Measurements from ENCODE around the gene ZNF639.
"Not testable (repeated sequence)": the region's sequence is repeated elsewhere in the genome, so short reads cannot be mapped to it uniquely, and the experiment has no call there.

The ZNF639 gene

GRCh38 chr3:179299316-179299715 lies 23.5 kb upstream of the ZNF639 start:
- H3K4me3 Mint-ChIP-seq: no peak overlapping the region
- H3K9me3 Mint-ChIP-seq: no peaks in the 10 kb centered on the region
- no peaks in the 10 kb centered on the region for H3K4me1 Mint-ChIP-seq (ENCODE audit: low read depth in 2 of 2)
- H3K36me3 Mint-ChIP-seq (ENCODE audit: insufficient read depth): no peaks in the 10 kb centered on the region
- H3K27me3 Mint-ChIP-seq: peaks cover 26 to 37% of the 10 kb centered on the region in 2 donors
- DNase-seq (no peak), ATAC-seq (replicated peaks) (no peak)
- no peak overlapping the region for H3K27ac Mint-ChIP-seq

GRCh38 chr3:179299999-179300613 lies 22.7 kb upstream of the ZNF639 start:
- Mint-ChIP-seq H3K4me3 (no peak overlapping the region), H3K4me1 (ENCODE audit: low read depth in 2 of 2) (no peaks in the 10 kb centered on the region), H3K27ac (no peak overlapping the region), H3K9me3 (no peaks in the 10 kb centered on the region), H3K27me3 (peaks cover 26 to 37% of the 10 kb centered on the region in 2 donors), H3K36me3 (ENCODE audit: insufficient read depth) (no peaks in the 10 kb centered on the region)
- DNase-seq (no peak), ATAC-seq (replicated peaks) (no peak)

DNA sequence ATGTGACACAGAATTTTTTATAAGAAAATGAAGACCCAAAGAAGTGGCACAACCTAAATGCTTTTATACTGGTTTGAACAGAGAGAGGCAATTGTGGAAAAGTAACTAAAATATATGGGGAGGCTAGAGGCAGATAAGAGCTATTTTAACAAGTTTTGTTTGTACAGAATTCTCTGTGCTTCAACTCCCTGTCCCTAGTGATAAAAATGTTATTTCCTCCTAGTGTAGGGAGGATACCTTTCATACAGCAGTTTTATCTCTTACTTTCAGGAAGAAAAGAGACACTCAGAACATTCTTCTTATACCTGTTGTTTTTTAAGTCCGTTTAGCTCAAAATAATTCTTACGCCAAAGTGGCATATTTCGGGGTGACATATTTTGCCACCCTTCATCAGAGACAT lies 21.2 kb upstream of the ZNF639 start:
- peaks cover 28 to 34% of the 10 kb centered on the region in 2 donors for H3K27me3 Mint-ChIP-seq
- no peak overlapping the region for H3K4me3 Mint-ChIP-seq
- H3K27ac Mint-ChIP-seq: no peak overlapping the region
- H3K9me3 Mint-ChIP-seq: no peaks in the 10 kb centered on the region
- no peaks in the 10 kb centered on the region for H3K36me3 Mint-ChIP-seq (ENCODE audit: insufficient read depth)
- DNase-seq: no peak
- no peaks in the 10 kb centered on the region for H3K4me1 Mint-ChIP-seq (ENCODE audit: low read depth in 2 of 2)
- no peak for ATAC-seq (replicated peaks)

DNA sequence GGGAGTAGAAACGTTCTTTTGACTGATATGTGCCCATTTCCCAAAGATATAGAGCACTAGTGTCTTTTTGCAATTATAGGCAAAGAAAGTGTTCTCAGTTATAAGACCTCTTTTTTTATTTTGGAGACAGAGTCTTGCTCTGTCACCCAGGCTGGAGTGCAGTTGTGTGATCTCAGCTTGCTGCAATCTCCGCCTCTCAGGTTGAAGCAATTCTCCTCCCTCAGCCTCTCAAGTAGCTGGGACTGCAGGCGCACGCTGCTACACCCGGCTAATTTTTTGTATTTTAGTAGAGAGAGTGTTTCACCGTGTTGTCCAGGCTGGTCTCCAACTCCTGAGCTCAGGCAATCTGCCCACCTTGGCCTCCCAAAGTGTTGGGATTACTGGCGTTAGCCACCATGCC lies 20.7 kb upstream of the ZNF639 start:
- Mint-ChIP-seq H3K9me3 (no peaks in the 10 kb centered on the region), H3K36me3 (ENCODE audit: insufficient read depth) (no peaks in the 10 kb centered on the region), H3K4me3 (no peak overlapping the region), H3K27ac (no peak overlapping the region), H3K4me1 (ENCODE audit: low read depth in 2 of 2) (no peaks in the 10 kb centered on the region), H3K27me3 (peaks cover 24 to 30% of the 10 kb centered on the region in 2 donors)
- ATAC-seq (replicated peaks) (no peak), DNase-seq (no peak)

DNA sequence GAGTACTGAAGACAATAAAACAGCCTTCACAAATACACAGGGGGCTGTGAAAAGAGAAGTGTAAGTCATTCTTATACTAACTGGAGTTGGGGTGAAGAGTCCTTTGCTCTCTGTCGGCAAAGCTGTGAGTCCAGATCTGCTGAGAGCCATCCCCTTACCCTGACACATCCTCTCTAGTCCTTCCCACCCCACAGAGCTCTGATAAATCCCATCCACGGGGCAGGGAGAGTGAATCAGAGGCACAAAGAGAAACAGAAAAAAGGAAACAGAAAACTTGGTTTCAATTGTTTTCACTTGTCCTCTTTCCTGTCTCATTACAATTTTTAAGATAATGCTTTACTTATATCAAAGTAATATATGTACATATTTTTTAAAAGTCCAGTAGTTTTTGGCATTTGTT lies 18.2 kb upstream of the ZNF639 start:
- Mint-ChIP-seq H3K9me3 (no peaks in the 10 kb centered on the region), H3K4me3 (no peak overlapping the region), H3K4me1 (ENCODE audit: low read depth in 2 of 2) (no peaks in the 10 kb centered on the region), H3K27me3 (peaks cover 17 to 22% of the 10 kb centered on the region in 2 donors), H3K36me3 (ENCODE audit: insufficient read depth) (no peaks in the 10 kb centered on the region), H3K27ac (no peak overlapping the region)
- ATAC-seq (replicated peaks) (no peak), DNase-seq (no peak)

- not testable (repeated sequence) for H3K36me3 Mint-ChIP-seq (ENCODE audit: insufficient read depth); H3K4me1 Mint-ChIP-seq (ENCODE audit: low read depth in 2 of 2); DNase-seq; H3K4me3 Mint-ChIP-seq; H3K27ac Mint-ChIP-seq; H3K9me3 Mint-ChIP-seq; ATAC-seq (replicated peaks)
- H3K27me3 Mint-ChIP-seq: peaks cover 17 to 23% of the 10 kb centered on the region in 2 donors
These were observed 15.5 kb upstream of the ZNF639 start for GRCh38 chr3:179307362-179307761.

GRCh38 chr3:179308001-179308400 lies 14.8 kb upstream of the ZNF639 start:
- H3K4me3 Mint-ChIP-seq: no peak overlapping the region
- DNase-seq: no peak

DNA sequence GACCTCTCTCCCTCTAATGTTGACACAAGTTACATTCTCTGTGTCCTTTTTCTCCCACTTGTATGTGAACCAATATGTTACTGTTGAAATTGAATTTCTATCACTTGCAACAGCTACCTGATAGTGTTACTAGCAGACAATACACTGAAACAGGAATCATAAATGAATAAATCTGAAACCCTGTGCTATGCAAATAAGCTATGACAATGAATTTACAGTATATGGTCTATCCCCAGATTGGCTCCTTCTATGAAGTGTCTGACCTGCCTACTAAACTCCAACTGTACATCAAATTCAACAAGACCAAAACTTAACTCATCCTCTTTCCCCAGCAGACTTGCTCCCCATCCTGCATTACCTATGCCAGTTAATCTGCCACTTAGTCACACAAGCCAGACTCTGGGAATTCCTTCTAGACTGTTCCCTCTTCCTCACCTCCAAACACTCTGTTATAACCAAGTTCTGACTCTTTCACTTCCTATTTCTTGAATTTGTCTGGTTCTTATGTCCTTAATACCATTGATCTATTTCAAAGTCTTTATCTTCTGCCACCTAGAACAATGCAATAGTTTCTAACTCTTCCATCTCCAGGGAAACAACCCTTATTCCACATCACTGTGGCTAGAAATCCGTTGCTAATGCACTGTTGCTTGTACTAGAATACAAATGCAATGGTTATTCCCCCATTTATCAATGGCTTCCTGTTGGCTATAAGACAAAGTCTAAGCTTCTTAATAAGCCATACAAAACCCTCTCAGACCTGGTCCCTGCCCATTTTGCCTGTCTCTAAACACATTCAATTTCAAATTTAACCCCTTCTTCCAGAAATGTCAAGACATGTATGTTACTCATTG lies 13.4 kb upstream of the ZNF639 start:
- Mint-ChIP-seq H3K27me3 (peaks cover 12 to 16% of the 10 kb centered on the region in 2 donors), H3K27ac (no peak overlapping the region), H3K4me3 (no peak overlapping the region), H3K9me3 (no peaks in the 10 kb centered on the region), H3K36me3 (ENCODE audit: insufficient read depth) (no peaks in the 10 kb centered on the region), H3K4me1 (ENCODE audit: low read depth in 2 of 2) (no peaks in the 10 kb centered on the region)
- DNase-seq (no peak), ATAC-seq (replicated peaks) (no peak)

More at GRCh38 chr3:179308001-179308400, 14.8 kb upstream of the ZNF639 start:
- Mint-ChIP-seq H3K4me1 (ENCODE audit: low read depth in 2 of 2) (no peaks in the 10 kb centered on the region), H3K27ac (no peak overlapping the region), H3K9me3 (no peaks in the 10 kb centered on the region), H3K27me3 (peaks cover 17 to 29% of the 10 kb centered on the region in 2 donors), H3K36me3 (ENCODE audit: insufficient read depth) (no peaks in the 10 kb centered on the region)
- no peak for ATAC-seq (replicated peaks)

GRCh38 chr3:179318876-179319275 lies 4.0 kb upstream of the ZNF639 start:
- Mint-ChIP-seq H3K9me3 (no peaks in the 10 kb centered on the region), H3K4me1 (ENCODE audit: low read depth in 2 of 2) (peaks cover 13 to 18% of the 10 kb centered on the region in 2 donors), H3K27ac (no peak overlapping the region), H3K27me3 (no peaks in the 10 kb centered on the region), H3K4me3 (no peak overlapping the region), H3K36me3 (ENCODE audit: insufficient read depth) (peaks cover 23% of the 10 kb centered on the region)
- DNase-seq: no peak
- no peak for ATAC-seq (replicated peaks)

DNA sequence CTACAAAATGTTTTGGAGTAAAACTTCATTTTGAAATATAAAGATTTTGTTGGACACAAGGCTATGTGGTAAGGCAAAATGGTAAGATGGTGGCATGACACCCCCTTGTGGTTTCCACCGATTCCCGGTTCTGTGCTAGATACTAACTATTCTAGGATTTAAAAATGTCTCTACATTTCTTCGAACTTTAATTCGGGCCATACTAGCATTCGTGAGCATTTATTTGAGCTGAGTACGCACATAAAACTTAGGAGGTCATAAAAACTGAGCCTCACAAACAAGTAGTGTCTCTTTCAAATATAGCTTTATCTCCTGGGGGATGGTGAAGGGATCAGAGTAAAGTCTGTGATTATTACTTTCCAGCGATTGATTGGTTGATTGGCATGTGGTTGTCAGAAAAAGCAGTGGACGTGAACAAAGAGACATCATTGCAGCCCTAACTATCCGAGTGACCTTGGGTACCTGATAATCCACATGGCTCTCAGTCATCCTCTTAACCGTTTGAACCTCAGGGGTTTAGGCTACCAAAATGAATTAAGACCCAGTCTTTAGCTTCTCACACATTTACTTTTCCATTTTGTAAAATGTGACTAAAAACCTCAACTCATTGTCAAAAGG lies 1.1 kb upstream of the ZNF639 start:
- Mint-ChIP-seq H3K27ac (peak overlapping the region; percentile 93 to 97), H3K27me3 (no peaks in the 10 kb centered on the region), H3K9me3 (no peaks in the 10 kb centered on the region), H3K4me1 (ENCODE audit: low read depth in 2 of 2) (peaks cover 20 to 28% of the 10 kb centered on the region in 2 donors), H3K36me3 (ENCODE audit: insufficient read depth) (peaks cover 36% of the 10 kb centered on the region), H3K4me3 (peak overlapping the region; percentile 90)
- DNase-seq (no peak), ATAC-seq (replicated peaks) (no peak)

- Mint-ChIP-seq H3K27ac (peak overlapping the region; percentile 93 to 97), H3K4me3 (peak overlapping the region; percentile 90), H3K27me3 (no peaks in the 10 kb centered on the region), H3K36me3 (ENCODE audit: insufficient read depth) (peaks cover 42% of the 10 kb centered on the region), H3K4me1 (ENCODE audit: low read depth in 2 of 2) (peaks cover 20 to 28% of the 10 kb centered on the region in 2 donors), H3K9me3 (no peaks in the 10 kb centered on the region)
- DNase-seq (peak; percentile 42 to 50 (median 47)), ATAC-seq (replicated peaks) (peak; percentile 45)
These were observed 623 bp downstream of the ZNF639 start for GRCh38 chr3:179323197-179324110.

DNA sequence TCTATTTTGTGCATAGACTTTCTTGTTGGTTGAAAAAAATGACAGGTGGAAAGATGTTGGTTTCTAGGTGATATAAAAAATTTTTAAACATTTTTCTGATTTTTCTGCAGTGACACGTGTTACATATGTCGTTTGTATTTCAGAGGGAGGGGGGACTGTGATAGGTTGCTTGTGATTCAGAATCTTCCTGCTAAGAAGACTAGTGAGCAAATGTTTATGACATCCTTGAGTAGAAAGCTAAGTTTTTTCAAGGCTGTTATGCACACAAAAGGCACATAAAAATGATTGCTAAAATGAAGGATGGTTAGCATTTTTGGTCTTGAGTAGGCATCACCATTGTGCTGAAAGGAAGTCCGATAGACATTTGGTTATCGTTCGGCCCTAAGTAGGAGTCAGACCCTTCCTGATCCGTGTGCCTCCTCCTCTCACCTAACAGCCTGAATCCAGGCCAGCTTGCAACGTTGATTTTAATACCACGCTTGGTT lies 1.5 kb downstream of the ZNF639 start:
- H3K9me3 Mint-ChIP-seq: no peaks in the 10 kb centered on the region
- H3K27me3 Mint-ChIP-seq: no peaks in the 10 kb centered on the region
- H3K27ac Mint-ChIP-seq: peak overlapping the region; percentile 93 to 97
- H3K4me1 Mint-ChIP-seq (ENCODE audit: low read depth in 2 of 2): peaks cover 20 to 31% of the 10 kb centered on the region in 2 donors
- no peak for DNase-seq
- peak overlapping the region; percentile 90 for H3K4me3 Mint-ChIP-seq
- H3K36me3 Mint-ChIP-seq (ENCODE audit: insufficient read depth): peaks cover 48% of the 10 kb centered on the region
- peak; percentile 6 for ATAC-seq (replicated peaks)

DNA sequence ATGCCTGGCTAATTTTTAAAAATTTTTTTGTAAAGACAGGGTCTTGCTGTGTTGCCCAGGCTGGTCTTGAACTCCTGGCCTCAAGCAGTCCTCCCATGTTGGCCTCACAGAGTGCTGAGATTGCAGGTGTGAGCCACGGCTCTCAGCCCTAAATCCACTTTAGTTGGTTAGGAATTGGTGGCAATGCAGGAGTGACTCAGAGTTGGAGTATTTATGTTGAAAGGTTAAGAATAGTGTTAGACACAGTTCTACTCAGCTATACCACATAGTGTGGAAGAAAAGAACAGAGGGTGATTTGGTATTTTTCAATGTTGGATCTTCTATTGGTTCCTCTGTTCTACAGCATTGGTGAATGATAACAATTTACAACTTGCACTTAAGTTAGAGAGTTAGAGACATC lies 7.6 kb downstream of the ZNF639 start:
- H3K36me3 Mint-ChIP-seq (ENCODE audit: insufficient read depth): peaks cover 81% of the 10 kb centered on the region
- no peaks in the 10 kb centered on the region for H3K27me3 Mint-ChIP-seq
- no peak overlapping the region for H3K4me3 Mint-ChIP-seq
- ATAC-seq (replicated peaks): no peak
- peaks cover 0 to 4% of the 10 kb centered on the region in 2 donors for H3K4me1 Mint-ChIP-seq (ENCODE audit: low read depth in 2 of 2)
- no peaks in the 10 kb centered on the region for H3K9me3 Mint-ChIP-seq
- no peak overlapping the region for H3K27ac Mint-ChIP-seq
- DNase-seq: no peak

All from effector memory CD8-positive, alpha-beta T cell (primary cell).